LNCAP (cell line): ENCODE results near the gene EIF4G2.
A peak's percentile ranks its signal among the peaks of the same experiment; 100 is the strongest.

Experiments
- CTCF ChIP-seq: fragments of 450-650 bp; IDR thresholded peaks from 2 replicates; pipeline ENCODE4 v1.5.1; 2017; ENCODE audit warnings: mild to moderate bottlenecking

EIF4G2 gene

GRCh38 chr11:10750838-10751580, 57.7 kb downstream of the EIF4G2 start, which contains the start of gene CTR9:
Gene CTR9, plus strand, starts transcription at chr11:10751246. Its CDS starts 167 bp downstream, at chr11:10751413.
- peak; percentile 32; the same call in 1 of the 2 replicates for TF ChIP-seq CTCF

GRCh38 chr11:10749476-10749875, 59.2 kb downstream of the EIF4G2 start:
- TF ChIP-seq CTCF = no peak

GRCh38 chr11:10747733-10748132, 61.0 kb downstream of the EIF4G2 start:
- no peak for TF ChIP-seq CTCF
